NCI-H2196 treated with DMSO at 0.1 percent for 48 hours (cell line): ENCODE measurements around the gene MXD1.
A peak's percentile ranks its signal among the peaks of the same experiment; 100 is the strongest.
"Not testable (repeated sequence)": the region's sequence is repeated elsewhere in the genome, so short reads cannot be mapped to it uniquely, and the experiment has no call there.

Source experiments
- DNase-seq: peaks from one replicate; lab custom pipeline; 2025; ENCODE audit not compliant: unreplicated experiment; lab: John Stamatoyannopoulos, UW

MXD1 gene, protein sequence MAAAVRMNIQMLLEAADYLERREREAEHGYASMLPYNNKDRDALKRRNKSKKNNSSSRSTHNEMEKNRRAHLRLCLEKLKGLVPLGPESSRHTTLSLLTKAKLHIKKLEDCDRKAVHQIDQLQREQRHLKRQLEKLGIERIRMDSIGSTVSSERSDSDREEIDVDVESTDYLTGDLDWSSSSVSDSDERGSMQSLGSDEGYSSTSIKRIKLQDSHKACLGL

DNA sequence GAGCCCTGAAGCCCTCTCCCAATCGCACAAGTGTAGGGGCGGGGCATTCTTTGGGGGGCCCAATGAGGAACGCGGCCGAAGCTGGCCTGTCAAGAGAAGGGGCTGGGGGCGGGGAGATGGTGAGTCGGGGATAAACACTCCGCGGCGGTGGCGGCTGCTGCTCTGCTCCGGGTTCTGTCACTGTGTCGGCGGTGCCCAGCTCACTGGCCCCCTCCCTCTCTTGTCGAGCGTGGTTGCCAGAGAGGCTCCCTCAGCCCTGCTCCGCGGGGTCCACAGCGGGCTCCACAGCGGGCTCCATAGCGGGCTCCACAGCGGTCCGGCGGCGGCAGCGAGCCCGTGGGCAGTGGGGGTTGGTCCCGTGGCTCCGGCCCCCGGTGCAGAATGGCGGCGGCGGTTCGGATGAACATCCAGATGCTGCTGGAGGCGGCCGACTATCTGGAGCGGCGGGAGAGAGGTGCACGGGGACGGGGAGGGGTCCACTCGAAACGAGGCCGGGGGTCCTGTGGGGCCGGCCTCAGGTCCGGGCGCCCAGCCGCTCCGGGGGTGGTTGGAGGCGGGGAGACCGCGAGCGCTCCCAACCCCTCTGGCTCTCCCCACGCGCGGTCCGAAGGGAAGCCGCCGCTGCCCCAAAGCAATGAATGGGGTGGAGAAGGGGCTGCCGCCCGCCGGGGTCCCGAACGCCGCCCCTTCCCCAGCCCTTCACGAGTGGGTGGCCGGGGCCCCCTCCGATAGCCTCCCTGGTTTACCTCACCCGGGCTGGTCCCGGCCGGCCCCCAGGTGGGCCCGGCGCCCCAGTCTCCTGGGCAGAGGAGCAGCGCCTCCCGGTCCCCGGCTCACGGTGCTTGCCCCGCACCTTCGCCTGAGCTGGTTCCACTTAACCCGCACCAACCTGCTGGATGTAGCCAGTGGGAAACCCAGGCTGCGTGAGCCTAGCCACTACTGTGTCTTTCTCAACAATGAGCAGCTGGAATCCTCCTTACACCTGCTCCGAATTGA, at the start of gene MXD1:
Gene MXD1 (plus strand): TSS at position 160 of the 996 bp plus-strand sequence. CDS start 222 bp downstream, at position 382.
- DNase-seq: no peak

DNA sequence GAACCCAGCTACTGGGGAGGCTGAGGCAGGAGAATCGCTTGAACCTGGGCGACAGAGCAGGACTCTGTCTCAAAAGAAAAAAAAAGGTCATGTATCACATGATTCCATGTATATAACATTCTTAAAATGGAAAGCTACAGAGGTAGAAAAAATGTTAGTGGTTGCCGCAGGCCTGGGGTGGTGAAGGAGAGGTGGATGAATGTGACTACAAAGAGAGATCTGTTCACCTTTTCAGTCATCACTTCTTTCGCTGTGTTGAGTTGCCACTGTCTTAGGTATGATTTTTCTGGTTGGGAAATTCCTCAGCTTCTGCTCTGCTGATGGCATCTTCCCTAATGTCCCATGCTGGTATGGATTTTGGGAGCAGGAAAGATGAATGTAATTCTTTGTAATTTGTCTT, 26.5 kb upstream of the MXD1 start:
- no peak for DNase-seq

DNA sequence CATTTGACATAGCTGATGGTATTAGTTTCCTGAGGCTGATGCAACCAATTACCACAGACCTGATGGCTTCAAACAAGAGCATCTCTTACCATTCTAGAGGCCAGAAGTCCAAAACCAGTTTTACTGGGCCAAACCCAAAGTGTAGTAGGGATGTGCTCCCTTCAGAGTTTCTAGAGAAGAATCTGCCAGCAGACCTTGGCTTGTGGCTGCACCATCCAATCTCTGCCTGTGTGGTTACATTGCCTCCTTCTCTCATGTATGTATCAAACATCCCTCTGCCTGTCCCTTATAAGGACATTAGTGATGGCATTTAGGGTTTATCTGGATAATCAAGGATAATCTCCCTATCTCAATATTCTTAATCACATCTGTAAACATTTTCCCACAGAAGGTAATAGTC, 25.6 kb upstream of the MXD1 start:
- no peak for DNase-seq

DNA sequence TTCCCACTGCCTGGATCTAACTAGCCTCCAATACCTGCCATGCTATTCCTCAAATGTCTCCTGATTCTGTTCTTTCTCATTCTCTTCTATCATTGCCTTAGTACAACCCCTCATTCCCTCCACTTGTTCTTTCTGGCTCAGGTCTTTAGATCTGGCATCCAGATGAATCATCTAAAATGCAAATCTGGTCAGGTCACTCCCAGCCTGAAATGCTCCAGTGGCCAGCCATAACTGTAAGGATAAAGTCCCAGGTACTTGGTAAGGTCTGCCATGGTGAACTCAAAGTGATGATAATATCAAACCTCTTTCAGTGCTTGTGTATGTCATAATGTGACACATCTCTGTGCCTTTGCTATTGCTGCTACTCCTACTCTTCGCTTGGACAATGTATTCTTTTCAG, 24.0 kb upstream of the MXD1 start:
- no peak for DNase-seq

DNA sequence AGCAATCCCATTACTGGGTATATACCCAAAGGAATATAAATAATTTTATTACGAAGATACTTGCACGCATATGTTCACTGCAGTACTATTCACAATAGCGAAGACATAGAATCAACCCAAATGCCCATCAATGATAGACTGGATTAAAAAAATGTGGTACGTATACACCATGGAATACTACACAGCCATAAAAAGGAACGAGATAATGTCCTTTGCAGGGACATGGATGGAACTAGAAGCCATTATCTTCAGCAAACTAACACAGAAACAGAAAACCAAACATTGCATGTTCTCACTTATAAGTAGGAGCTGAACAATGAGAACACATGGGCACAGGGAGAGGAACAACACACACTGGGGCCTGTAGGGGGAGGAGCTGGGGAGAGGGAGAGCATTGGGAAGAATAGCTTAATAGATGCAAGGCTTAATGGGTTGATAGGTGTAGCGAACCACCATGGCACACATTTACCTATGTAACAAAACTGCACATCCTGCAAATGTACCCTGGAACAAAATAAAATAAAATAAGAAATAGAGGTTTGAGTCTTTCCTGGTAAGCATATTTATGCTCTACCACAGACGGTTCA, 22.0 kb upstream of the MXD1 start:
- DNase-seq: not testable (repeated sequence)

DNA sequence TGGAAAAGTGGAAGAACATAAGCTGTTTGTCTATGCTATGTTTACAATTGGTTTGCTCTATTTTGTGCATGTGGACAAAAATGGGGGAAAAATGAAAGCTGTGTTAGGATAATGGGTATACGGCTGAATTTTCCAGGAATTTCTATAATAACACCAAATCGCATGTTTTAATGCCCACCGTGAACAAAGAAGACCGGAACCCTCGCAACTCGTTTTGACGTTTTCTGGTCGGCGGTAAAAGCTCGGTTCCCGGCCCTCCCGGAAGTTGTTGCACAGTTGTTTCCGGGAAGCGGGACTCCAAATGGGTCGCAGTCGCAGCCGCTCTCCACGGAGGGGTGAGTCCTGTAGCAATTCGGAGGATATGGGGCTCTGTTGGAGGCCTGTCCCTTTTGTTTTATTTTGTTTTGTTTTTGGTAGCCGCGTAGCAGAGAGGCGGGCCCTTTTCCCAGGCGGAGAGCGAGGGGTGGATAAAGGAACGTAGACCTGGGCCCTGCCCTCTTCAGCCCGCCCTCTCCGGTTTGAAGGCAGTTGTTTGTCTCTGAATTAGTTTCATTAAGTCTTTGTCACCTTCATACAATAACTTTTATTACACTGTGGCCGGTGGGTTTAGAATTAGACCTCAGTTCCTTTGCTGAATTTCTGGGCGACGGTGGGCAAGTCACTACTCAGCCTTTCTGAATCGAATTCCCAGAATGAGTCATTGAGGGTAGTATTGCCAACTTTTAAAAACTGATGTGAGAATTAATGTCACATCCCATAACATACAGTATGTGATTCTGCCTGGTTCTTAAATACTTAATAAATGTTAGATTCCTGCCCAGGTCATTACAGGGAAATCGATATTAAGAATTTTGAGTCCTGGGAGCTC, 21.0 kb upstream of the MXD1 start, which contains the start of gene SNRNP27:
Gene SNRNP27 (plus strand): TSS at position 273 of the 868 bp plus-strand sequence. CDS start 29 bp downstream, at position 302.
- DNase-seq: peak; percentile 17

DNA sequence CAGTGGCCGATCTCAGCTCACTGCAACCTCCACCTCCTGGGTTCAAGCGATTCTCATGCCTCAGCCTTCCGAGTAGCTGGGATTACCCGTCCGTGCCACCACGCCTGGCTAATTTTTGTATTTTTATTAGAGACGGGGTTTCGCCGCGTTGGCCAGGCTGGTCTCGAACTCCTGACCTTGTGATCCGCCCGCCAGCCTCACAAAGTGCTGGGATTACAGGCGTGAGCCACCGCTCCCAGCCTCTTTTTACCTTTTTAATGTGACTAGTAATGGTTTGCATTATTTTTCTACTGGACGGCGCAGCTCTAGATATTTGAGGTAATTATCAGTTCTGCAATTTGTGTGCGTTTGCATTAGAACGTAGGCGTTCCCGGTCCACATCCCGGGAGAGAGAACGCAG, 20.2 kb upstream of the MXD1 start:
- DNase-seq: not testable (repeated sequence)

DNA sequence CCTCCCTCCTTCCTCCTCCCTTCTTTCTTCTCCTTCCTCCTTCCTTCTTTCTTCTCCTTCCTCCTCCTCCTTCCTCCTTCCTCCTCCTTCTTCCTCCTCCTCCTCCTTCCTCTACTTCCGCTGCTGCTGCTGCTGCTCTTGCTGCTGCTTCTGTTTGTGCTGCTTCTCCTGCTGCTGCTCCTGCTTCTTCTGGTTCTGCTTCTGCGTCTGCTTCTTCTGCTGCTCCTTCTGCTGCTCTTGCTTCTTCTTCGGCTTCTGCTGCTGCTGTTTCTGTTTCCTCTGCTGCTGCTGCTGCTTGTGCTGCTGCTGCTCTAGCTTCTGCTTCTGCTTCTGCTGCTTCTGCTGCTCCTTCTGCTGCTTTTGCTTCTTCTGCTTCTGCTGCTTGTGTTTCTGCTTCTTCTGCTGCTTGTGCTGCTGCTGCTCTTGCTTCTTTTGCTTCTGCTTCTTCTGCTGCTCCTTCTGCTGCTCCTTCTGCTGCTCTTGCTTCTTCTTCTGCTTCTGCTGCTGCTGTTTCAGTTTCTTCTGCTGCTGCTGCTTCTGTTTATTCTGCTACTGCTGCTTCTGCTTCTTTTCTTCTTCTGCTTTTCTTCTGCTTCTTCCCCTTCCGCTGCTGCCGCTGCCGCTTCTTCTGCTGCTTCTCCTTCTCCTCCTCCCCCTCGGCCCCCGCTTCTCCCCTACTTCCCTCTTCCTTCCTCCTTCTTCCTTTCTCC, 12.5 kb upstream of the MXD1 start:
- no peak for DNase-seq

DNA sequence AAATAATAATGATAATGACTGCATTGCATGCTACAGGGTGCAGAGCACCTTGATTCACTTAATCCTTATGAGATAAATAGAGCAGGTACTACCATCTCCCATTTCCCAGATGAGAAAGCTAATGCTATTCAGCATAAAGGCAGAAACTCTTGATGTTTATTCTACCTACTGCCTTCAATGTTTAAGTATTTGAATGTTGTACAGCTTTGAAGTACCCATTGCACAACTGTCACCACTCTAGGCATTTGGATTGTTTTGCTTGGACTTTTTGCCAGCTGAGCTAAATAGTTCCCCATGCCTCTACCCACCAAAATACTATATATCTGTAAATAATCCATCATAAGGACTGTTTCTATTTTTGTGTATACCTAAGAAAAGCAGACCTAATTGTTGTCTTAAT, 7.7 kb upstream of the MXD1 start:
- no peak for DNase-seq

DNA sequence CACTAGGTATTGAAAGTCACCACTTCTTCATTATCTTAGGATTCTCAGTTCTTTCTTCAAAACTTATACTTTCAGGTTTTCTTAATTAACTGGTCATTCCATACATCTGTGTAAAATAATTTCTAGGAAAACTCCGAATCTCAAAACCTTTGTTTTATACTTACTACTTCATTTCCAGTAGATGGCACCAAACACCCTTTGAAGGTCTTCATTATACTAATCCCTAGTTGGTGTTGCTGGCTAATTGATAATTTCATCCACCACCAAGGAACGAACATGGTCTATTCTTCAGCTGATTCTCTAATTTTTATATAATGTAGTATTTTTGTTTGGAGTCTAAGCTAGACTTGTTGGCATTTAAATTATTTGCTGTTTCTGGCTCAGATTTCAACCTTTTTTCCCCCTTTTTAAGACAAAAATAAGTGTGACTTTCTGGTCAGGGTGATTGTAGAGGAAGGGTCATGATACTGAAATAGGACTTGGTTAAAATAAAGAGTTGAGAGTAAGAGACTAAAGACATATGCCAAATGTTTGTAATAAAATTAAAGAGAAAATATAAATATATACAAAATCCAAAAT, 2.8 kb upstream of the MXD1 start:
- peak; percentile 23 for DNase-seq

DNA sequence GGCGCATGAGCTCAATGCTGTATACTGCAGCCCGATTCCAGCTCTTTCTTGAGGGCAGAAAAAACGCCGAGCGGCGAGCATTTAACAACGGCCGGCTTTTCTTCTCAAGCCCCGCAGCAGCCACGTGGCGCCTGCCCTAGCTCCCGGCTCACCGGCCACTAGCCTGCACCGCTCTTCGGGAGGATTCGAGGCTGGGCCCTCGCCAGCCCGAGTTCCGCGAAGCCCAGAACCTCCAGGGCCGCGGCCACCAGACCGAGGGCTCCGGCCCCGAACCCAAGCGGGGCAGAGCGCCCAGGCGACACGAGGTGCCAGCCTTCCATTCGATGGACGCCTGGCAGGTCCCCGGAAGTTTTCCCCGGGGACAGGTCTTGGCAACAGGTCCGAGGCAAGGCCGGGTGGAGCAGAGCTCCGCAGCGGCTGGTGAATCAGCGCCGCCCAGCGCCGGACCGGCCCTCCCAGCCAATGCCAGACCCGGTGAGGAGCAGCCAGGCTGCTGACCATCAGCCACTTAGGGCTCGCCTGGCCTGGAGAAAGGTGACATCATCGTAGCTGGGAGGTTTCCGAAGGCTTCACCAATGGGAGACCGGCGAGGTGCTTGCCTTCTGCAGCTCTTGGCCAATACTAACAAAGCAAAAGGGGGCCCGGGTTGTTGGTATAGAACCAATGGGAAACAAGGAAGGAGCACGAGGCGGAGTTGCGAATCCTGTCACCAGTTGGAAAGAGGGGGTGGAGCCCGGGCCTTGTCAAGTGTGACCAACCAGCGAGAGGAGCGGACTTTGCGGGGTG, 552 bp upstream of the MXD1 start:
- DNase-seq: peak; percentile 96

DNA sequence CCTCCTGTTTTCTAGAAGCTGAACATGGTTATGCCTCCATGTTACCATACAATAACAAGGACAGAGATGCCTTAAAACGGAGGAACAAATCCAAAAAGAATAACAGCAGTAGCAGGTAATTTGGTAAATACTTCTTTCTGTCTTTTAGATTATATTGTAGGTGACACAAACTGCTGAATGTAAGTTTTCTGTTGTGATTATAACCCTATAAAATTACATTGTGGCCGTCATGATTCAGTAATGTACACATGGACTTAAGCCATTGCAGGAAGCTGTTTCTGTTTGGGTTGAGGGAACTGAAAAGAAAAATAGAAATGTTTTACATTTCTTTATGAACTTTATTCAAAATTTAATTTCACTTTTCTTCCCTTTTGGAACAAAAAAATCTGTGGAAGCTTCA, 1.2 kb downstream of the MXD1 start:
- DNase-seq: no peak

DNA sequence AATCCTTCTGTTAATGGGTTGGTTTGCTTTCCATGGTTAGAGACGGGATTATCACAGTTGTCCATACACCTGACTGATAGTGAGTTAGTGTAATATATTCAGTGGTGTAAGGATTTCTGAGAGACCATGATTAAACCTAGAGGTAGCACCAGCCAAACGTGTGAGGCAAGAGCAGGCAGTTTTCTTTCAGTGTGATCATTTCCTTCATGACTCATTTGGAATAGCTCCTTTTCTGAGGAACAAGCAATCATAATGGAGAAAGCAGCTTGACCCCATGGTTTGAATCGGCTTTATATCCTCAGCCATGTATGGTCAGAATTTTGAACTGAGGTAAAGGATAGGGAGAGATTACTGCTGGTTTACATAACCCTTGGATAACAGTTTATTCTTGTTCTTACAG, 2.9 kb downstream of the MXD1 start:
- DNase-seq: no peak

DNA sequence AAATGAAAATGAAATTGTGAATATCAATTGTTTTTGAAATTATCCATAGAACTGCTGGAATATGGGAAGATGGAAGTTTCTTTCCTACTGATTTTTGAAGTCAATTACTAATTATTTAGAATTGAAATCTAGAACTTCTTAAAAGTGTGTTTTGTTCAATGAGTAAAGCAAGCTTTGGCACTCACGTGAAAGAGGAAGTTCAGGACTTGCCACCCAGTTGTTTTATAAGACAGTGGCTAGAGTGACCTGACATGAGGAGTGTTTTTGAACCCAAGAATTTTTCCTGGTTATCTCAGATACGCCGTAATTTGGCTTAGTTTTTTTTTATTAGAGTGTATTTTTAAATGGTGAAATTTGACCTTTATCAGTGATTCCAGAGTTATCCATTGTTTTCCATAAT, 3.5 kb downstream of the MXD1 start:
- DNase-seq: no peak

DNA sequence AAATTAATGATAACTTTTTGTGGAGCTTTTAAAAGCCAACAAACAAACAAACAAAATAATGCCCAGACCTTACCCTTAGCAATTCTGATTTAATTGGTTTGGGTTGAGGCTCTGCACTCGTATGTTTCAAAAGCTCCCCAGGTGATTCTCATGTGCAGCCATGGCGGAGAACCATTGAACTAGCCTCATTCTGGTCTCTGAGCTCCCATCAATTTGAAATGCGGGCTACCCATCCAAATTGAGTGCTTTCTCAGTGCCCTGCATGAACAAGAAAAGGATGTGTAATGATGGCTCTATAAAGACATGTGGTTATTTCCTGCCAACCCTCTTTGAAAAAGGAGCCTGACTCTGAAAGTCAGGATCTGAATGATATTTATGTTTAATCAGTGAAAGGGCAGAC, 8.2 kb downstream of the MXD1 start:
- DNase-seq: no peak

DNA sequence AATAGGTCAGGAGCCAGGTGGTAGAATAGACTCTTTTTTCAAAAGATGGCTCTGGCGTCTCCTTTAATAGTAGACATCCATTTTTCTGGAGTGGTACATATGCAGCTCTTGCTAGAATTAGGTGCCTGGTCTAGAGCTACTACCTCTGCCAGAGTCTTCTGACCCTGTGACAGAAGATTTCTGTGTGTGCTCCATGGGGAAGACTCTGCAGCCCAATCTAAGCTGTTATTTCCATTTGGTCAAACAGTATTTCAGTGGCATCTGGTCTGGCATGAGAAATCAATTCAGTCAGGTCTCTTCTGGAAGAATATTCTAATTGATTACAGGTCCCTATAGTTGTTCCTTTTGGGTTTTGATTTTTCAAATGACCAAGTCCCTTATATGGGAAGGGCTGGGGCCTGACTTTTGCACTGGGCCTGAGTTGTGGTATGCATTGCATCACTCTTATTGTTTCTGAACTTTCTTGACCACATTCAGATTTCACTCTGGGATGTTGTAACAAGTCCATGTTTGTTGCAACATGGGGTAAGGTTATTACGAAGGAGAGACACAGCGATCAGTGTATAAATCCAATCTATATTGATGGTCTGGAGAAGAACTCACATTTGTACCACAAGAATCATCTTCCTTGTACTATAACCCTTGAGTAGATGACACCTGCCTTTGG, 12.1 kb downstream of the MXD1 start:
- no peak for DNase-seq

DNA sequence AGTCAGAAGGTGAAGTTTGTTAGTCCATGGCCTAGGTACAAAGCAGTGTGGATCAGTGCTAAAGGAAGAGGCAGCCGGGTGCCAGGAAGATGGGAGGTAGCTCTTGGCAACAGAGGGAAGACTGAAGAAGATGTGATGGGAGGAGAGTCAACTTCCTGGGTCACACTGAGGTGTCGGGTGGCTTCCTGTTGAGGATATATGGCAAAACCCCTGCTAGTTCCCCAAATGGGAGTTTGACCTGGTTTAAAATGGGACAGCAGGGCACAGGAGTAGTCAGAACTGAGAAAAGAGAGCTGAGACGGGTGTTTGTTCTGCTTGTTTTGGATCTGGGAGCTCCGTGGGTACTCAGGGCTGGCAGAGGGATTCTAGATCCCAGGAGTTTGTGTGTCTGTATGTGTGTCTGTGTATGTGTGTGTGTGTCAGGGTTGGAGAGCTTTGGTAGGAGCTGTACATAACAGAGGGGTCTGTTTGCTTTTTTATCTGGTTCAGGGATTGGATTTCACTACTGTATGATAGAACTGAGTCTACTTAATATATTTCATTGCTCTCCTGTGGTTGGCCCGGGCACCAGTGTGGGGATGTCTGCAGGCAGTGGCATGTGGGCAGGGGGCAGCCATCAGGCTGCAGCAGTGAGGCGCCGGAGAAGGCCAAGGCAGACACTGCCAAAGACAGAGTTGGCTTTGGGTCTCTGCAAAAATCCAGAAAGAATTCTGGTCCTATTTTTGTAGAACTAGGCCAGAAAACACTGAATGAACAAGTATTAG, 17.1 kb downstream of the MXD1 start:
- DNase-seq: no peak

DNA sequence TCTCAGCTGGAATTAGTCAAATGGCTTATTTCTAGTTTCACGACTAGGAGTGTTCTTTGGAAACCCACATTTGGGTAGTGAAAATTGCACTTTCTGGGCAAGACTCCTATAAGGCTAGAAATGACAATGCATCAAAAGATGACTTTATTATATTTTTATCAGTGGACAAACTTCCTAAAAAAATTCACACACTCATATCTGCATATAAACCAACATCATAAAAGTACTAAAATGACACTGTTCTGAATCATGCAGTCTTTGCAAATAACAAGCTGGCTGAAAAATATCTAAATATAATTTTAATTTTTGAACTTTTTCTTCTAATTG, 17.6 kb downstream of the MXD1 start:
- DNase-seq: no peak
